GM23338 (cell line): ENCODE results near the gene ABHD17A. TPM values are rescaled to one million over a fixed set of nuclear protein-coding genes. Genes with fewer than 3 reads are reported as not detected.
A peak's percentile ranks its signal among the peaks of the same experiment; 100 is the strongest.

Experiments used
- ATAC-seq: fragments of 200-7000 bp; cut with Tn5 transposase; 3 replicates; pipeline ENCODE4 v1.9.1; 2020
- DNase-seq: peaks from one replicate; pipeline ENCODE4 v3.0.0-alpha.2; 2015; ENCODE audit warnings: low spot score
- H2AFZ ChIP-seq: fragments of 200-600 bp; sonication (generic); 2 replicates; pipeline ENCODE4 v1.8.0; 2016; ENCODE audit warnings: antibody characterized with exemption, mild to moderate bottlenecking, moderate library complexity
- H3F3A ChIP-seq: fragments of 200-600 bp; sonication (generic); replicated peaks from 2 replicates; pipeline ENCODE4 v1.8.0; 2017; ENCODE audit warnings: antibody characterized with exemption, mixed run types, low read depth
- H3K27ac ChIP-seq: fragments of 200-600 bp; sonication (generic); 2 replicates; pipeline ENCODE4 v1.6.1; 2016; ENCODE audit warnings: low read depth
- H3K27me3 ChIP-seq: fragments of 200-600 bp; sonication (generic); 2 replicates; pipeline ENCODE4 v1.8.0; 2016; ENCODE audit warnings: mild to moderate bottlenecking, mixed run types, moderate library complexity; ENCODE audit not compliant: insufficient read depth
- H3K36me3 ChIP-seq: fragments of 200-600 bp; sonication (generic); 2 replicates; pipeline ENCODE4 v1.8.0; 2016; ENCODE audit warnings: mild to moderate bottlenecking; ENCODE audit not compliant: insufficient read depth
- H3K4me1 ChIP-seq: fragments of 200-600 bp; sonication (generic); 2 replicates; pipeline ENCODE4 v1.8.0; 2016; ENCODE audit warnings: mild to moderate bottlenecking, moderate library complexity; ENCODE audit not compliant: insufficient read depth
- H3K4me2 ChIP-seq: fragments of 200-600 bp; sonication (generic); 2 replicates; pipeline ENCODE4 v1.7.1; 2017; ENCODE audit warnings: mixed run types
- H3K4me3 ChIP-seq: fragments of 200-600 bp; sonication (generic); 2 replicates; pipeline ENCODE4 v1.6.1; 2016; ENCODE audit warnings: mixed run types
- H3K79me2 ChIP-seq: fragments of 200-600 bp; sonication (generic); replicated peaks from 2 replicates; pipeline ENCODE4 v1.8.0; 2017; ENCODE audit warnings: mild to moderate bottlenecking; ENCODE audit not compliant: insufficient read depth
- H3K9me2 ChIP-seq: fragments of 200-600 bp; sonication (generic); 2 replicates; pipeline ENCODE4 v1.8.0; 2017; ENCODE audit not compliant: insufficient read depth
- H4K20me1 ChIP-seq: fragments of 200-600 bp; sonication (generic); replicated peaks from 2 replicates; pipeline ENCODE4 v1.8.0; 2017; ENCODE audit warnings: mild to moderate bottlenecking; ENCODE audit not compliant: insufficient read depth
- H3K27ac Mint-ChIP-seq: 2 replicates; pipeline ENCODE4 v1.8.0; 2020; ENCODE audit warnings: inconsistent platforms, mild to moderate bottlenecking, moderate library complexity, mixed read lengths
- H3K27me3 Mint-ChIP-seq: 3 replicates; pipeline ENCODE4 v1.8.0; 2022; ENCODE audit warnings: low read depth, mild to moderate bottlenecking, moderate library complexity, mixed read lengths, inconsistent platforms; ENCODE audit not compliant: insufficient read depth, poor library complexity
- H3K36me3 Mint-ChIP-seq: 3 replicates; pipeline ENCODE4 v1.8.0; 2021; ENCODE audit warnings: low read depth, mild to moderate bottlenecking, inconsistent platforms, moderate library complexity, mixed read lengths
- H3K4me1 Mint-ChIP-seq: 3 replicates; pipeline ENCODE4 v1.8.0; 2020; ENCODE audit warnings: mild to moderate bottlenecking, inconsistent platforms, mixed read lengths
- H3K4me3 Mint-ChIP-seq: 3 replicates; pipeline ENCODE4 v1.8.0; 2021; ENCODE audit warnings: moderate library complexity, mild to moderate bottlenecking, inconsistent platforms, mixed read lengths
- H3K9me3 Mint-ChIP-seq: 3 replicates; pipeline ENCODE4 v1.8.0; 2020; ENCODE audit warnings: moderate library complexity, mild to moderate bottlenecking, inconsistent platforms, mixed read lengths
- CREB1 ChIP-seq: fragments of 250-450 bp; sonication (Bioruptor Pico); IDR thresholded peaks from 2 replicates; pipeline ENCODE4 v1.5.0; 2020; ENCODE audit warnings: low read depth, mild to moderate bottlenecking, moderate library complexity
- CTCF ChIP-seq, 2 experiments: fragments of 200-600 bp in 1 of 2; sonication (generic) in 1 of 2; conservative IDR thresholded peaks; 2 replicates each; pipeline versions ENCODE4 v1.5.1 to v1.6.1; 2016 to 2017; ENCODE audit warnings: antibody characterized with exemption in 2 of 2, low read depth in 2 of 2, mild to moderate bottlenecking in 2 of 2, moderate library complexity in 1 of 2
- EZH2 ChIP-seq: fragments of 200-600 bp; sonication (generic); IDR thresholded peaks from one replicate; pipeline ENCODE4 v1.8.0; 2017; ENCODE audit warnings: antibody characterized with exemption, mild to moderate bottlenecking, low read depth; ENCODE audit not compliant: unreplicated experiment
- EZH2phosphoT487 ChIP-seq: fragments of 200-600 bp; sonication (generic); IDR thresholded peaks from one replicate; pipeline ENCODE4 v1.8.1; 2018; ENCODE audit warnings: antibody characterized with exemption; ENCODE audit not compliant: unreplicated experiment
- STAT1 ChIP-seq: IDR thresholded peaks from one replicate; pipeline ENCODE4 v1.6.1; 2016; ENCODE audit warnings: antibody characterized with exemption; ENCODE audit not compliant: unreplicated experiment
- ZNF331 ChIP-seq: fragments of 250-450 bp; sonication (Bioruptor Pico); IDR thresholded peaks from 2 replicates; pipeline ENCODE4 v1.5.0; 2020; ENCODE audit warnings: low read depth, mild to moderate bottlenecking, moderate library complexity
- polyA plus RNA-seq: library from polyadenylated mRNA; unstranded; fragments of >200 nt; fragmentation: Nextera tagmentation; extraction: Ambion mirVana; gene quantifications from 2 replicates; pipeline ENCODE4 v1.2.1, GENCODE V29; 2016
- total RNA-seq: library from RNA; depleted of rRNA; stranded (reverse); fragments of >200 nt; shearing (Covaris generic); gene quantifications from 2 replicates; pipeline ENCODE4 v1.2.3, GENCODE V29; 2014
- TF ChIP-seq, protein P1 (sequence below): IDR thresholded peaks from 2 replicates; pipeline ENCODE4 v1.6.1; 2016; ENCODE audit warnings: antibody characterized with exemption

Gene ABHD17A
- total and polyA plus RNA-seq, 2 experiments from 2014 or later: 34.2 to 99.9 TPM

DNA sequence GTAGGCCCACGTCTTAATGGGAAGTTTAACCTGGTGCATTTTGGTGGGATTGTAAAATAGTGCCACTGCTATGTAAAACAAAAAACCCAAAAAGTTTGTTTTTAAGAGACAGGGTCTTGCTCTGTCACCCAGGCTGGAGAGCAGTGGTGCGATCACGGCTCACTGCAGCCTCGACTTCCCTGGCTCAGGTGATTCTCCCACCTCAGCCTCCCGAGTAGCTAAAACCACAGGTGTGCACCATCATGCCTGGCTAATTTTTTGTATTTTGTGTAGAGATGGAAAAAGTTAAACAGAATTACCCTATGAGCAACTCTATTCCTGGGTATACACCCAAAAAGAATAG, 36.2 kb downstream of the ABHD17A start:
- Mint-ChIP-seq H3K9me3 (0 out of 3 replicates have a peak, but pooled peaks cover 2% of the 10 kb centered on the region), H3K27me3 (peaks cover 28% of the 10 kb centered on the region), H3K36me3 (peaks cover 2% of the 10 kb centered on the region; the same call in 2 of the 3 replicates), H3K27ac (peak overlapping the region; percentile 59; the same call in 1 of the 2 replicates), H3K4me1 (peaks cover 38% of the 10 kb centered on the region), H3K4me3 (peak overlapping the region; percentile 66; the same call in 2 of the 3 replicates)
- H3K79me2 ChIP-seq: peaks cover 39% of the 10 kb centered on the region
- peaks cover 12% of the 10 kb centered on the region for H4K20me1 ChIP-seq
- H3K36me3 ChIP-seq: no peaks in the 10 kb centered on the region
- no peak overlapping the region for H3K4me3 ChIP-seq
- peaks cover 5% of the 10 kb centered on the region; the same call in 1 of the 2 replicates for H3K4me1 ChIP-seq
- no peak overlapping the region for H3K4me2 ChIP-seq
- no peak overlapping the region; the same call in 1 of the 2 replicates for H3K27ac ChIP-seq
- no peaks in the 10 kb centered on the region for H3K9me2 ChIP-seq
- H3F3A ChIP-seq: peaks cover 16% of the 10 kb centered on the region
- H2AFZ ChIP-seq: no peak overlapping the region
- DNase-seq (no peak), ATAC-seq (no peak)
- TF ChIP-seq ZNF331 (CRISPR knock-in tag) (no peak), STAT1 (no peak)
- H3K27me3 ChIP-seq: no peaks in the 10 kb centered on the region

DNA sequence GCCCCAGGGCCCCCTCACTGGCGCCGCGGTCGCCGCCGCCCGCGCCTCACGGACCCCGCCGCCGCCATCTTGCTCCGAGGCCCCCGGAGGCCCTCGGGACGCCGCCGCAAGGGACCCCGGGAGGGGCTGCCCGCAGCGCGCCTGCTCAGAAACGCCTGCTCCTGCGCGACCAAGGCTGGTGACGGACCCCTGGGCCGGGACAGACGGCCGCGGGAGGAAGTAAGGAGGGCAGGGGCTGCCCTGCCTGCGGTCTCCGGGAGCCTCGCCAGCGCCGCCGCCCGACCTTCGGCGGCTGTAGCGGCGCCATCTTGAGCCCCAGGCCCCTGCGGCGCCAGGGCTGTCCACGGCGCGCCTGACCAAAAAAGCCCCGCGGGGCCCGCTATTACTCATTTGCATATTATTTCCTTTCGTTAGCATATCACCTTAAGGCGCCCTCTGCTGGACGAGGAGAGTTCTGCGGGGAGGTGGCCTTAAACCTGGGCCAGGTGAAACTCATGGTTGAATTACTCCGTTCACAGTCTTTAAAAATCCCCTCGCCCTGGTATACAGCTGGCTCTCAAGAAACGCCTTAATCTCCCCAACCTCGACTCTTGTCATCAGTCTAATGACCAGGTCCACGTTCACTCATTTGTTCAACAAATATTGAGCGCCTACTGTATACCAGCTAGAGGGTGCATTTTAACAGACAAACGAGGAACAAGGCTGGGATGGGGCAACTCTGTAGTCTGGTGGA, 36.7 kb downstream of the ABHD17A start, which contains the start of gene REXO1:
Gene REXO1, minus strand, starts transcription at position 85 of the 733 bp plus-strand sequence. CDS start 125 bp downstream, outside the sequence.
- Histone ChIP-seq H3K4me1 (peaks cover 3% of the 10 kb centered on the region; the same call in 1 of the 2 replicates), H3K27ac (peak within 1 kb of the TSS; percentile 96), H3K27me3 (no peaks in the 10 kb centered on the region), H3K4me3 (peak within 1 kb of the TSS; percentile 96), H4K20me1 (peaks cover 15% of the 10 kb centered on the region), H3K79me2 (peaks cover 45% of the 10 kb centered on the region), H3K36me3 (no peaks in the 10 kb centered on the region), H3K4me2 (peak within 1 kb of the TSS; percentile 98), H3K9me2 (no peaks in the 10 kb centered on the region), H3F3A (peaks cover 20% of the 10 kb centered on the region), H2AFZ (no peak within 1 kb of the TSS)
- TF ChIP-seq EZH2: no peak
- TF ChIP-seq EZH2phosphoT487: no peak
- peak; percentile 12; the same call in 1 of the 2 replicates for TF ChIP-seq CREB1 (CRISPR knock-in tag)
- TF ChIP-seq, protein P1, sequence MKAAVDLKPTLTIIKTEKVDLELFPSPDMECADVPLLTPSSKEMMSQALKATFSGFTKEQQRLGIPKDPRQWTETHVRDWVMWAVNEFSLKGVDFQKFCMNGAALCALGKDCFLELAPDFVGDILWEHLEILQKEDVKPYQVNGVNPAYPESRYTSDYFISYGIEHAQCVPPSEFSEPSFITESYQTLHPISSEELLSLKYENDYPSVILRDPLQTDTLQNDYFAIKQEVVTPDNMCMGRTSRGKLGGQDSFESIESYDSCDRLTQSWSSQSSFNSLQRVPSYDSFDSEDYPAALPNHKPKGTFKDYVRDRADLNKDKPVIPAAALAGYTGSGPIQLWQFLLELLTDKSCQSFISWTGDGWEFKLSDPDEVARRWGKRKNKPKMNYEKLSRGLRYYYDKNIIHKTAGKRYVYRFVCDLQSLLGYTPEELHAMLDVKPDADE: peak; percentile 49
- peak; percentile 86 to 88 for TF ChIP-seq CTCF (conservative IDR thresholded peaks at IDR 0.05; ENCODE audit: low read depth in 2 of 2)
- Mint-ChIP-seq H3K9me3 (0 out of 3 replicates have a peak, but pooled peaks cover 2% of the 10 kb centered on the region), H3K27ac (peak within 1 kb of the TSS; percentile 94), H3K36me3 (peaks cover 2% of the 10 kb centered on the region; the same call in 2 of the 3 replicates), H3K27me3 (peaks cover 28% of the 10 kb centered on the region), H3K4me3 (peak within 1 kb of the TSS; percentile 90), H3K4me1 (peaks cover 38% of the 10 kb centered on the region)
- DNase-seq: peak; percentile 97
- peak; percentile 32 for ATAC-seq
